ENCODE measurements around the gene MAP2K1.

Gene MAP2K1

DNA sequence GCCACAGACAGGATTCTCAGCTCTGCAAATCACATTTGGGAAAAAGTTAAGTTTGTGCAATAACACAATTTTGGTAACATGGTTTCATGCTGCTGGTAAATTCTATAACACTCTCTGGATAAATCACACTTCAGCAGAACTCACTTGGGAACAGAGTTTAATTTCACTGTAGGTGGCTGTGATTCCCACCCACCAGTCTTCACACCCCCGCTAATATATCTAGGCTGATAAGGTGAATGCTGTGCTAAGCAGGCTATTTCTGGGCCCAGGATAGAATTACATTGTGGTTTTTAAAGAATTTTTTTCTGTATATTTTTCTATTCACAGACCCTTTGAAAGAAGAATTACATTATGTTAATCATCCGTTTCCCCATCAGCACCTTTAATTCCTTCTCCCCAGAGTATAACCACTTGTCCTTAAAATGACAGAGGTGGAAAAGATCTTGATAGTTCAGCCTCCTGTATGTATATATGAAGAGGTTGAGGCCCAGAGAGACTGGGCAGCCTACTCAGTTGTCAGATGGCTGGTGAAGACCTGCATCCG is 22.9 kb downstream of the MAP2K1 start:
- in situ Hi-C loops (cut with MboI; ENCODE audit: low sequenced_read_pairs, unreplicated experiment), result no loop called here

DNA sequence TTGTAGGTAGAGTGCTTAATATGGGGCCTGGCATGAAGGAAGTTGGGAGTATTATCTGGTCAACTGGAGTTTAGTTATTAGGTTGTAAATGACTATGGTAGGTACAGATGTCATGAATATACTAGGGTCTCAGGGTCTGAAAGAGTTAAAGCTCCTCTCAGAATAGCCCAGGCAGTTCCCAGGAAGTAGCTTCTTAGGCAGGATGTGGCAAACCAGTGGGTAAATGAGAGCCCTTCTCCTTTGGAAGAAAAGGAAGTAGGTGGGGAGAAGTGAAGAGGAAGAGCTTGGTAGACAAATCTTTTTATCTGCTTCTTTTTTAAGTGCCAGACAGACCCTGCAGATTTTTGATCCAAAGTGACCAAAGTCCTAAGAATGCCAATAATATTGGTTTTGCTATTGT is 24.5 kb downstream of the MAP2K1 start:
- TF ChIP-seq, protein P1, sequence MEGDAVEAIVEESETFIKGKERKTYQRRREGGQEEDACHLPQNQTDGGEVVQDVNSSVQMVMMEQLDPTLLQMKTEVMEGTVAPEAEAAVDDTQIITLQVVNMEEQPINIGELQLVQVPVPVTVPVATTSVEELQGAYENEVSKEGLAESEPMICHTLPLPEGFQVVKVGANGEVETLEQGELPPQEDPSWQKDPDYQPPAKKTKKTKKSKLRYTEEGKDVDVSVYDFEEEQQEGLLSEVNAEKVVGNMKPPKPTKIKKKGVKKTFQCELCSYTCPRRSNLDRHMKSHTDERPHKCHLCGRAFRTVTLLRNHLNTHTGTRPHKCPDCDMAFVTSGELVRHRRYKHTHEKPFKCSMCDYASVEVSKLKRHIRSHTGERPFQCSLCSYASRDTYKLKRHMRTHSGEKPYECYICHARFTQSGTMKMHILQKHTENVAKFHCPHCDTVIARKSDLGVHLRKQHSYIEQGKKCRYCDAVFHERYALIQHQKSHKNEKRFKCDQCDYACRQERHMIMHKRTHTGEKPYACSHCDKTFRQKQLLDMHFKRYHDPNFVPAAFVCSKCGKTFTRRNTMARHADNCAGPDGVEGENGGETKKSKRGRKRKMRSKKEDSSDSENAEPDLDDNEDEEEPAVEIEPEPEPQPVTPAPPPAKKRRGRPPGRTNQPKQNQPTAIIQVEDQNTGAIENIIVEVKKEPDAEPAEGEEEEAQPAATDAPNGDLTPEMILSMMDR (IDR thresholded peaks at IDR 0.05; ENCODE audit: borderline replicate concordance, control extremely low read depth, extremely low read depth, insufficient read depth, missing control alignments), result no peak
- DNase-seq (ENCODE audit: low spot score), result no peak
- in situ Hi-C loops (cut with MboI; ENCODE audit: low sequenced_read_pairs, unreplicated experiment), result no loop called here

More for the DNA sequence above, 22.9 kb downstream of the MAP2K1 start:
- TF ChIP-seq, protein P1 (IDR thresholded peaks at IDR 0.05; ENCODE audit: borderline replicate concordance, control extremely low read depth, extremely low read depth, insufficient read depth, missing control alignments), result no peak
- DNase-seq (ENCODE audit: low spot score), result no peak

DNA sequence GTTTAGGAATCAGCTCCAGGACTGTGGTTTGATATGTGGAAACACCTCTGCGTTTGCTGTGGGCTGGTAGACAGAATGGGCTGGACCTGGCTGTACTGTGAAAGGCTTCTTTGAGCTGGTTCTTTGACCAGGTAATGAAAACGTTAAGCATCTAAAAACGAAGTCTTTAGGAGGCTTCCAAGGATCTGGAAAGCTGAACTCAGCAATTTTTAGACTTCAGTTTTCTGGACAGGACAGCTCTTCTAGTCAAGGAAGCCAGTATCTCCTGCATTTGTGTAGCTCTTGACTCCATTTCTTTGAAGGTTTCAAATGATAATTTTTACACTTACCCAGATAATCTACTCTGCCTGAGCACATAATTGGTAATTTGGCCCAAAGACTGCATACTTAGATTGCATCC is 25.5 kb downstream of the MAP2K1 start:
- no peak for DNase-seq (ENCODE audit: low spot score)
- TF ChIP-seq, protein P1 (IDR thresholded peaks at IDR 0.05; ENCODE audit: borderline replicate concordance, control extremely low read depth, extremely low read depth, insufficient read depth, missing control alignments), result no peak
- in situ Hi-C loops (cut with MboI; ENCODE audit: low sequenced_read_pairs, unreplicated experiment), result no loop called here

DNA sequence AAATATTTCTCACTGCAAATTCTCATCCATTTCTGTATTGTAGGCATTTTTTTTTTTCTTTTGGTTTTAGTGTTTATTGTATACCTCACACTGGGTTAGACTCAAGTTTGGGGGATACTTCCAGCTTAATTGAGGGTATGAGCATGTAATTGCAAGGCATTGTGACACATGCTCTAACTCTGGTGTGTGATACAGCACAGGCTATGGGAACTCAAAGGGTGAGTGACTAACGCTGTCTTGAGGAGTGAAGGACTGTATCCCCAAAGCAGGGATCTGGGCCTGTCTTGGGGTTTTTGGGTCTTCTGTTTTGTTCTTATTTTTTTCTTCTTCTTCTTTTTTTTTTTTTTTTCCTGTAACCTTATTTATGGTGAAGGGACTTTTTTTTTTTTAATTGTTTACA is 26.9 kb downstream of the MAP2K1 start:
- no peak for DNase-seq (ENCODE audit: low spot score)
- TF ChIP-seq, protein P1 (IDR thresholded peaks at IDR 0.05; ENCODE audit: borderline replicate concordance, control extremely low read depth, extremely low read depth, insufficient read depth, missing control alignments), result no peak

DNA sequence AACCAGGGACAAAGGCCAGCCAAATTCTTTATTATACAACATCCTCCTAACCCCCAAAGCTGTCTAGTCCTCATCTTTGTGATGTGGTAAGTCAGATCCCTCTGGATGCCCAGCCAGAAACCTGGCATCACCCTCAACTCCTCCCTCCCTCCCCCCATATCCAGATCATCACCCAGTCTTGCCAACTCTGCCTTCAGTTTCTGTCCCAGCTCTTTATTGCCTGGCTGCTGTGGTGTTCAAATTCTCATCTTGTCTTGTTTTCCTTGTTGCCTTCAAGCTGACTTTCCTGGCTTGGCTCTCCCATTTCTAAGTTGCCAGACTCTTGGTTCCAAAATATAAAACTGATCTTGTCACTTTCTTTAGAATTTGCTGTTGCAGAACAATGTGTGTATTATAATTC is 28.6 kb downstream of the MAP2K1 start:
- no peak for DNase-seq (ENCODE audit: low spot score)
- TF ChIP-seq, protein P1 (IDR thresholded peaks at IDR 0.05; ENCODE audit: borderline replicate concordance, control extremely low read depth, extremely low read depth, insufficient read depth, missing control alignments), result no peak
- in situ Hi-C loops (cut with MboI; ENCODE audit: low sequenced_read_pairs, unreplicated experiment), result no loop called here

More for the DNA sequence above, 26.9 kb downstream of the MAP2K1 start:
- in situ Hi-C loops (cut with MboI; ENCODE audit: low sequenced_read_pairs, unreplicated experiment), result no loop called here

DNA sequence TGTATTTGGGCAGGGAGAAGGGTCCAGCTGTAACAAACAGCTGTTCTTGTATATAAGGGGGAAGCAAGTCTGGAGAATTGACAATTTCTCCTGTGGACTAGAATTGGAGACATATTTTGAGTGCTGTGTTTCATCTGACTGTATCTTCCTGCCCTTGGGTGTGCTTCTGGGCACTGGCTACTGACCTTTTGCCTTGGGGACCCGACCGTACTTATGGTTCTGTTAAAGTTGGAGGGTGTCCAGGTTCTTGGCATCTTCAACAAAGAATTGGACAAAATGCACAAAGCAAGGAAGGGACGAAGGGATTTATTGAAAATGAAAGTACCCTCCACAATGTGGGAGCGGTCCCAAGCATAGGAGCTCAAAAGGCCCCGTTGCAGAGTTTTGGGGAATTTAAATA is 31.0 kb downstream of the MAP2K1 start:
- in situ Hi-C loops (cut with MboI; ENCODE audit: low sequenced_read_pairs, unreplicated experiment), result no loop called here
- DNase-seq (ENCODE audit: low spot score), result no peak
- TF ChIP-seq, protein P1 (IDR thresholded peaks at IDR 0.05; ENCODE audit: borderline replicate concordance, control extremely low read depth, extremely low read depth, insufficient read depth, missing control alignments), result no peak

Data from GM13976 (cell line).